WTC11 (cell line): ENCODE data around the gene LAP3. TPM values are rescaled to one million over a fixed set of nuclear protein-coding genes. Genes with fewer than 3 reads are reported as not detected.

Source experiments
- ATAC-seq: fragments of 200-7000 bp; cut with Tn5 transposase; 2 replicates; pipeline ENCODE4 v1.10.0; 2021; ENCODE audit warnings: mild to moderate bottlenecking, moderate library complexity
- CTCF ChIA-PET: fragments of 300-600 bp; sonication (Branson Sonifier 250); formaldehyde crosslinking; loops from one replicate; lab custom pipeline; 2021; ENCODE audit warnings: antibody characterized with exemption; lab: Charles Lee
- POLR2A ChIA-PET: fragments of 350-600 bp; sonication (Branson Sonifier 250); formaldehyde crosslinking; loops from one replicate; lab custom pipeline; 2021; ENCODE audit warnings: antibody characterized with exemption; lab: Charles Lee
- DNase-seq: peaks from one replicate; pipeline ENCODE4 v3.0.0; 2021; ENCODE audit warnings: low spot score
- H3K27ac Mint-ChIP-seq: 2 replicates; pipeline ENCODE4 v1.8.0; 2021; ENCODE audit warnings: mixed read lengths
- H3K27me3 Mint-ChIP-seq: 2 replicates; pipeline ENCODE4 v1.8.0; 2021; ENCODE audit warnings: low read depth, mild to moderate bottlenecking, moderate library complexity, mixed read lengths
- H3K36me3 Mint-ChIP-seq: 2 replicates; pipeline ENCODE4 v1.8.0; 2021; ENCODE audit warnings: mixed read lengths
- H3K4me1 Mint-ChIP-seq: 2 replicates; pipeline ENCODE4 v1.8.0; 2022; ENCODE audit warnings: mixed read lengths
- H3K4me3 Mint-ChIP-seq: 2 replicates; pipeline ENCODE4 v1.8.0; 2021; ENCODE audit warnings: mild to moderate bottlenecking, moderate library complexity, mixed read lengths
- H3K9me3 Mint-ChIP-seq: 2 replicates; pipeline ENCODE4 v1.8.0; 2021; ENCODE audit warnings: mixed read lengths
- AFF4 ChIP-seq: sonication (generic); formaldehyde crosslinking; IDR thresholded peaks from 2 replicates; pipeline ENCODE4 v1.8.1; 2023; ENCODE audit warnings: mild to moderate bottlenecking, missing genetic modification reagents, borderline replicate concordance
- ARID4B ChIP-seq: sonication (generic); formaldehyde crosslinking; IDR thresholded peaks from 2 replicates; pipeline ENCODE4 v1.8.0; 2023; ENCODE audit warnings: missing genetic modification reagents, mild to moderate bottlenecking, borderline replicate concordance
- ESRRA ChIP-seq: sonication (generic); formaldehyde crosslinking; IDR thresholded peaks from 2 replicates; pipeline ENCODE4 v1.8.1; 2022; ENCODE audit warnings: mild to moderate bottlenecking, missing genetic modification reagents, borderline replicate concordance
- FOXK1 ChIP-seq: sonication (generic); formaldehyde crosslinking; IDR thresholded peaks from 2 replicates; pipeline ENCODE4 v1.8.0; 2022; ENCODE audit warnings: mild to moderate bottlenecking, moderate library complexity, missing genetic modification reagents
- MXD4 ChIP-seq: fragments of 250-450 bp; sonication (Bioruptor Pico); IDR thresholded peaks from 2 replicates; pipeline ENCODE4 v1.8.0; 2021; ENCODE audit warnings: mild to moderate bottlenecking, moderate library complexity, borderline replicate concordance
- NFE2L1 ChIP-seq: sonication (generic); formaldehyde crosslinking; IDR thresholded peaks from 2 replicates; pipeline ENCODE4 v1.8.1; 2023; ENCODE audit warnings: missing genetic modification reagents
- NR3C1 ChIP-seq: sonication (generic); formaldehyde crosslinking; conservative IDR thresholded peaks from 2 replicates; pipeline ENCODE4 v1.8.1; 2023; ENCODE audit warnings: low read depth, mild to moderate bottlenecking, missing genetic modification reagents
- OVOL2 ChIP-seq: fragments of 250-450 bp; sonication (Bioruptor Pico); IDR thresholded peaks from 2 replicates; pipeline ENCODE4 v1.9.0; 2021; ENCODE audit warnings: mild to moderate bottlenecking, borderline replicate concordance
- SMAD3 ChIP-seq: sonication (generic); formaldehyde crosslinking; IDR thresholded peaks from 2 replicates; pipeline ENCODE4 v1.8.0; 2022; ENCODE audit warnings: missing genetic modification reagents, mild to moderate bottlenecking, borderline replicate concordance
- TEAD4 ChIP-seq: sonication (generic); formaldehyde crosslinking; IDR thresholded peaks from 2 replicates; pipeline ENCODE4 v1.8.0; 2022; ENCODE audit warnings: mild to moderate bottlenecking, missing genetic modification reagents
- TP53 ChIP-seq: sonication (generic); formaldehyde crosslinking; IDR thresholded peaks from 2 replicates; pipeline ENCODE4 v1.8.1; 2023; ENCODE audit warnings: mild to moderate bottlenecking, missing genetic modification reagents
- ZBTB21 ChIP-seq: sonication (generic); formaldehyde crosslinking; IDR thresholded peaks from 2 replicates; pipeline ENCODE4 v1.8.1; 2023; ENCODE audit warnings: mild to moderate bottlenecking, missing genetic modification reagents, borderline replicate concordance
- ZNF671 ChIP-seq: fragments of 250-450 bp; sonication (Bioruptor Pico); IDR thresholded peaks from 2 replicates; pipeline ENCODE4 v1.8.0; 2021; ENCODE audit warnings: mild to moderate bottlenecking
- total RNA-seq: library from RNA; stranded (reverse); gene quantifications from 3 replicates; pipeline ENCODE4 v1.2.3, GENCODE V29; 2021
- TF ChIP-seq, protein P1 (sequence below): sonication (generic); formaldehyde crosslinking; IDR thresholded peaks from 2 replicates; pipeline ENCODE4 v1.8.0; 2022; ENCODE audit warnings: missing genetic modification reagents
- TF ChIP-seq, protein P2 (sequence below): sonication (generic); formaldehyde crosslinking; IDR thresholded peaks from 2 replicates; pipeline ENCODE4 v1.8.1; 2022; ENCODE audit warnings: mild to moderate bottlenecking, missing genetic modification reagents, moderate library complexity, borderline replicate concordance
- TF ChIP-seq, protein P3 (sequence below): sonication (generic); formaldehyde crosslinking; IDR thresholded peaks from 2 replicates; pipeline ENCODE4 v1.8.1; 2023; ENCODE audit warnings: mild to moderate bottlenecking, missing genetic modification reagents, moderate library complexity

Gene LAP3
- total RNA-seq, 1 experiment from 2014 or later: 52.7 TPM

GRCh38 chr4:17583276-17583675 lies 6.3 kb downstream of the LAP3 start (continued):
- no peak for TF ChIP-seq AFF4 (CRISPR knock-in tag)
- TF ChIP-seq TEAD4 (CRISPR knock-in tag): no peak
- TF ChIP-seq ARID4B (CRISPR knock-in tag): no peak
- no peak for TF ChIP-seq ZBTB21 (CRISPR knock-in tag)
- TF ChIP-seq NR3C1 (CRISPR knock-in tag): no peak
- TF ChIP-seq, protein P1, sequence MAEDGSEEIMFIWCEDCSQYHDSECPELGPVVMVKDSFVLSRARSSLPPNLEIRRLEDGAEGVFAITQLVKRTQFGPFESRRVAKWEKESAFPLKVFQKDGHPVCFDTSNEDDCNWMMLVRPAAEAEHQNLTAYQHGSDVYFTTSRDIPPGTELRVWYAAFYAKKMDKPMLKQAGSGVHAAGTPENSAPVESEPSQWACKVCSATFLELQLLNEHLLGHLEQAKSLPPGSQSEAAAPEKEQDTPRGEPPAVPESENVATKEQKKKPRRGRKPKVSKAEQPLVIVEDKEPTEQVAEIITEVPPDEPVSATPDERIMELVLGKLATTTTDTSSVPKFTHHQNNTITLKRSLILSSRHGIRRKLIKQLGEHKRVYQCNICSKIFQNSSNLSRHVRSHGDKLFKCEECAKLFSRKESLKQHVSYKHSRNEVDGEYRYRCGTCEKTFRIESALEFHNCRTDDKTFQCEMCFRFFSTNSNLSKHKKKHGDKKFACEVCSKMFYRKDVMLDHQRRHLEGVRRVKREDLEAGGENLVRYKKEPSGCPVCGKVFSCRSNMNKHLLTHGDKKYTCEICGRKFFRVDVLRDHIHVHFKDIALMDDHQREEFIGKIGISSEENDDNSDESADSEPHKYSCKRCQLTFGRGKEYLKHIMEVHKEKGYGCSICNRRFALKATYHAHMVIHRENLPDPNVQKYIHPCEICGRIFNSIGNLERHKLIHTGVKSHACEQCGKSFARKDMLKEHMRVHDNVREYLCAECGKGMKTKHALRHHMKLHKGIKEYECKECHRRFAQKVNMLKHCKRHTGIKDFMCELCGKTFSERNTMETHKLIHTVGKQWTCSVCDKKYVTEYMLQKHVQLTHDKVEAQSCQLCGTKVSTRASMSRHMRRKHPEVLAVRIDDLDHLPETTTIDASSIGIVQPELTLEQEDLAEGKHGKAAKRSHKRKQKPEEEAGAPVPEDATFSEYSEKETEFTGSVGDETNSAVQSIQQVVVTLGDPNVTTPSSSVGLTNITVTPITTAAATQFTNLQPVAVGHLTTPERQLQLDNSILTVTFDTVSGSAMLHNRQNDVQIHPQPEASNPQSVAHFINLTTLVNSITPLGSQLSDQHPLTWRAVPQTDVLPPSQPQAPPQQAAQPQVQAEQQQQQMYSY (CRISPR knock-in tag): no peak
- TF ChIP-seq, protein P2, sequence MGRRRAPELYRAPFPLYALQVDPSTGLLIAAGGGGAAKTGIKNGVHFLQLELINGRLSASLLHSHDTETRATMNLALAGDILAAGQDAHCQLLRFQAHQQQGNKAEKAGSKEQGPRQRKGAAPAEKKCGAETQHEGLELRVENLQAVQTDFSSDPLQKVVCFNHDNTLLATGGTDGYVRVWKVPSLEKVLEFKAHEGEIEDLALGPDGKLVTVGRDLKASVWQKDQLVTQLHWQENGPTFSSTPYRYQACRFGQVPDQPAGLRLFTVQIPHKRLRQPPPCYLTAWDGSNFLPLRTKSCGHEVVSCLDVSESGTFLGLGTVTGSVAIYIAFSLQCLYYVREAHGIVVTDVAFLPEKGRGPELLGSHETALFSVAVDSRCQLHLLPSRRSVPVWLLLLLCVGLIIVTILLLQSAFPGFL (CRISPR knock-in tag): no peak
- TF ChIP-seq ZNF671 (CRISPR knock-in tag): no peak
- no peak for TF ChIP-seq MXD4 (CRISPR knock-in tag)
- TF ChIP-seq, all 79 proteins: peak for 0

DNA sequence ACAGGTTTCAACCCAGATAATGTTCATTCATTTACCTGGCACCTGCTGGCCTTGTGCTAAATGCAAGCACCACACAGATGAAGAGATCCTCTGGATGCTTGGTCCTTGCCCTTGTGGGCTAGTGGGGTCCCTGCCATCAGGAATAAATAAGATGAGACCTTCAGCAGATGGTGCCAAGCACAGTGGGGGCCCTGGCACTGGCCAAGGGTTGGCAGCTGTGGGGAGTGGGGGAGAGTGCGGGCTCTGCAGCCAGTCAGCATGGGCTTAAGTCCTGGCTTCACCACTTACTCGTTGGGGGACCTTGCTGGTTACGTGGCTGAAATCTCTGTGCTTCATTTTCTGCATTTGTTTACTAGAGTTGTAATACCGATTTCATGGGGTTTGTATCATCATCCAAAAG lies 6.9 kb downstream of the LAP3 start:
- CTCF ChIA-PET: interaction anchor here (0.9 to 1.0 kb wide), 2 partner anchors 35 to 112 kb away, joined by 3 read pairs; no protein-coding TSS in a partner anchor
- Mint-ChIP-seq H3K27ac (peak overlapping the region; percentile 89), H3K27me3 (no peaks in the 10 kb centered on the region), H3K4me1 (peaks cover 14% of the 10 kb centered on the region), H3K9me3 (no peaks in the 10 kb centered on the region), H3K36me3 (peaks cover 47% of the 10 kb centered on the region), H3K4me3 (no peak overlapping the region)
- POLR2A ChIA-PET: interaction anchor here (0.5 to 0.8 kb wide), 2 partner anchors 762 to 1924 kb away, joined by 4 to 8 read pairs; no protein-coding TSS in a partner anchor
- DNase-seq: no peak
- TF ChIP-seq, protein P3, sequence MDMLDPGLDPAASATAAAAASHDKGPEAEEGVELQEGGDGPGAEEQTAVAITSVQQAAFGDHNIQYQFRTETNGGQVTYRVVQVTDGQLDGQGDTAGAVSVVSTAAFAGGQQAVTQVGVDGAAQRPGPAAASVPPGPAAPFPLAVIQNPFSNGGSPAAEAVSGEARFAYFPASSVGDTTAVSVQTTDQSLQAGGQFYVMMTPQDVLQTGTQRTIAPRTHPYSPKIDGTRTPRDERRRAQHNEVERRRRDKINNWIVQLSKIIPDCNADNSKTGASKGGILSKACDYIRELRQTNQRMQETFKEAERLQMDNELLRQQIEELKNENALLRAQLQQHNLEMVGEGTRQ: no peak
- no peak for TF ChIP-seq ESRRA
- no peak for TF ChIP-seq NFE2L1 (CRISPR knock-in tag)
- TF ChIP-seq SMAD3 (CRISPR knock-in tag): no peak
- no peak for TF ChIP-seq TP53 (CRISPR knock-in tag)
- no peak for TF ChIP-seq FOXK1 (CRISPR knock-in tag)
- no peak for TF ChIP-seq OVOL2 (CRISPR knock-in tag)
- TF ChIP-seq ARID4B (CRISPR knock-in tag): no peak
- TF ChIP-seq NR3C1 (CRISPR knock-in tag): no peak
- no peak for ATAC-seq
